ENCODE data around the gene PLAAT4.

Gene PLAAT4

GRCh38 chr11:63536669-63537292 is at the start of gene PLAAT4:
TSS of gene PLAAT4 (plus strand) at chr11:63536808. CDS start at chr11:63536869, 61 bp downstream.
- no peak for DNase-seq (ENCODE audit: low read depth)

GRCh38 chr11:63488789-63489188 is 47.8 kb upstream of the PLAAT4 start:
- DNase-seq (ENCODE audit: low read depth) = no peak

GRCh38 chr11:63489879-63490278 is 46.7 kb upstream of the PLAAT4 start:
- DNase-seq (ENCODE audit: low read depth) = no peak

GRCh38 chr11:63490551-63491239 is 45.9 kb upstream of the PLAAT4 start, which contains the start of gene PLAAT5:
TSS of gene PLAAT5 (minus strand) at chr11:63491167. CDS start at chr11:63491034, 133 bp downstream.
- no peak for DNase-seq (ENCODE audit: low read depth)

GRCh38 chr11:63491240-63491587 is 45.4 kb upstream of the PLAAT4 start:
- DNase-seq (ENCODE audit: low read depth) = no peak

GRCh38 chr11:63491636-63492372 is 44.8 kb upstream of the PLAAT4 start:
- no peak for DNase-seq (ENCODE audit: low read depth)

- no peak for DNase-seq (ENCODE audit: low read depth)
These were observed 44.2 kb upstream of the PLAAT4 start for GRCh38 chr11:63492441-63492840.

- DNase-seq (ENCODE audit: low read depth) = no peak
These were observed 43.5 kb upstream of the PLAAT4 start for GRCh38 chr11:63493127-63493526.

GRCh38 chr11:63494975-63495374 is 41.6 kb upstream of the PLAAT4 start:
- DNase-seq (ENCODE audit: low read depth) = no peak

- no peak for DNase-seq (ENCODE audit: low read depth)
These were observed 36.7 kb upstream of the PLAAT4 start for GRCh38 chr11:63499874-63500273.

- no peak for DNase-seq (ENCODE audit: low read depth)
These were observed 35.4 kb upstream of the PLAAT4 start for GRCh38 chr11:63501236-63501635.

- DNase-seq (ENCODE audit: low read depth) = no peak
These were observed 34.3 kb upstream of the PLAAT4 start for GRCh38 chr11:63502252-63502820.

GRCh38 chr11:63503492-63503891 is 33.1 kb upstream of the PLAAT4 start:
- DNase-seq (ENCODE audit: low read depth) = no peak

- no peak for DNase-seq (ENCODE audit: low read depth)
These were observed 32.6 kb upstream of the PLAAT4 start for GRCh38 chr11:63504054-63504453.

- no peak for DNase-seq (ENCODE audit: low read depth)
These were observed 31.5 kb upstream of the PLAAT4 start for GRCh38 chr11:63504933-63505586.

GRCh38 chr11:63505857-63506528 is 30.6 kb upstream of the PLAAT4 start, which contains the start of gene LGALS12:
TSS of gene LGALS12 (plus strand) at chr11:63506084. CDS start at chr11:63506459, 375 bp downstream.
- DNase-seq (ENCODE audit: low read depth) = no peak

- no peak for DNase-seq (ENCODE audit: low read depth)
These were observed 29.7 kb upstream of the PLAAT4 start for GRCh38 chr11:63506876-63507275.

GRCh38 chr11:63507511-63507910 is 29.1 kb upstream of the PLAAT4 start:
- no peak for DNase-seq (ENCODE audit: low read depth)

- DNase-seq (ENCODE audit: low read depth) = no peak
These were observed 28.6 kb upstream of the PLAAT4 start for GRCh38 chr11:63508009-63508408.

GRCh38 chr11:63508745-63509144 is 27.9 kb upstream of the PLAAT4 start:
- DNase-seq (ENCODE audit: low read depth) = no peak

- DNase-seq (ENCODE audit: low read depth) = no peak
These were observed 26.1 kb upstream of the PLAAT4 start for GRCh38 chr11:63510360-63511047.

Measured in stimulated activated CD8-positive, alpha-beta memory T cell treated with anti-CD3 and anti-CD28 coated beads, Interleukin-15, amount 100 ng/mL, for 24 hours (primary cell).